Measurements from ENCODE around the gene DDR2.

DNA sequence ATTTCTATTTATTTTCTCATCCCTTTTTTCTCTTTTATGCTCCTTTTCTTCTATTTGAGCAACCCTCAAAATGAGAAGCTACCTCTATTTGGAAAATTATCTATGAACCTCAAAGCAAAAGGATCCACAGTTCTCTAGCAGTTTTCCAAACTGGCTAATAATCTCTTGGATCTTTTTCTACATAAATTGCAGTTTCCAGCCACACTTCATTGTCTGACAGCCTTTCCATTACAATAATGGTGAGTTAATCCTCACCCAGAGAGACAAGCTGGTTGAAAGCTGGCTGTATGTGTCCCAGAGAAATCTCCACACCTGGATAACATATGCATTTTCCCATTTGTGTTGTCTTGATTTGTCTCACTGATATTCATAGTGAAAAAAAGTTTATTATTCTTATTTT is 141.7 kb downstream of the DDR2 start:
- no peak for TF ChIP-seq EZH2 (IDR thresholded peaks at IDR 0.05)
- TF ChIP-seq, protein P1, sequence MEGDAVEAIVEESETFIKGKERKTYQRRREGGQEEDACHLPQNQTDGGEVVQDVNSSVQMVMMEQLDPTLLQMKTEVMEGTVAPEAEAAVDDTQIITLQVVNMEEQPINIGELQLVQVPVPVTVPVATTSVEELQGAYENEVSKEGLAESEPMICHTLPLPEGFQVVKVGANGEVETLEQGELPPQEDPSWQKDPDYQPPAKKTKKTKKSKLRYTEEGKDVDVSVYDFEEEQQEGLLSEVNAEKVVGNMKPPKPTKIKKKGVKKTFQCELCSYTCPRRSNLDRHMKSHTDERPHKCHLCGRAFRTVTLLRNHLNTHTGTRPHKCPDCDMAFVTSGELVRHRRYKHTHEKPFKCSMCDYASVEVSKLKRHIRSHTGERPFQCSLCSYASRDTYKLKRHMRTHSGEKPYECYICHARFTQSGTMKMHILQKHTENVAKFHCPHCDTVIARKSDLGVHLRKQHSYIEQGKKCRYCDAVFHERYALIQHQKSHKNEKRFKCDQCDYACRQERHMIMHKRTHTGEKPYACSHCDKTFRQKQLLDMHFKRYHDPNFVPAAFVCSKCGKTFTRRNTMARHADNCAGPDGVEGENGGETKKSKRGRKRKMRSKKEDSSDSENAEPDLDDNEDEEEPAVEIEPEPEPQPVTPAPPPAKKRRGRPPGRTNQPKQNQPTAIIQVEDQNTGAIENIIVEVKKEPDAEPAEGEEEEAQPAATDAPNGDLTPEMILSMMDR (IDR thresholded peaks at IDR 0.05), result no peak
- TF ChIP-seq EZH2phosphoT487 (IDR thresholded peaks at IDR 0.05), result no peak
